HEK293 (cell line): ENCODE results near the gene BTBD19.

ENCODE experiments used
- CTCF ChIA-PET: fragments of 350-600 bp; formaldehyde crosslinking; extraction: SDS; loops from one replicate; lab custom pipeline; 2021; ENCODE audit warnings: antibody characterized with exemption; lab: Yijun Ruan, JAX
- POLR2A ChIA-PET: fragments of 300-600 bp; formaldehyde crosslinking; extraction: SDS; loops from one replicate; lab custom pipeline; 2020; ENCODE audit warnings: antibody characterized with exemption, inconsistent platforms; lab: Yijun Ruan, JAX
- H3K27ac ChIP-seq: fragments of 200-500 bp; sonication (Bioruptor generic); 2 replicates; pipeline ENCODE4 v1.5.1; 2014; ENCODE audit warnings: low read depth, low read length, control low read depth, inconsistent platforms; ENCODE audit errors: extremely low read depth
- H3K36me3 ChIP-seq, 2 experiments: fragments of 200-500 bp in 1 of 2; sonication (Bioruptor generic) in 1 of 2; 1 replicate in 1 of 2; 2 replicates in 1 of 2; pipeline ENCODE4 v1.5.1; 2014 to 2017; ENCODE audit warnings: inconsistent platforms in 2 of 2, low read length in 2 of 2; ENCODE audit not compliant: control insufficient read depth in 2 of 2, insufficient read depth in 1 of 2
- H3K4me1 ChIP-seq: fragments of 200-500 bp; sonication (Bioruptor generic); 2 replicates; pipeline ENCODE4 v1.5.1; 2014; ENCODE audit warnings: mild to moderate bottlenecking, low read length, inconsistent platforms; ENCODE audit not compliant: control insufficient read depth, insufficient read depth
- H3K4me3 ChIP-seq: 2 replicates; pipeline ENCODE4 v1.5.1; 2011; ENCODE audit warnings: low read depth, mild to moderate bottlenecking, control low read depth, low read length, moderate library complexity
- H3K9me3 ChIP-seq: fragments of 200-500 bp; sonication (Bioruptor generic); 2 replicates; pipeline ENCODE4 v1.5.1; 2014; ENCODE audit warnings: low read depth, low read length, inconsistent platforms; ENCODE audit not compliant: control insufficient read depth, insufficient read depth
- BCL11B ChIP-seq: fragments of 450-650 bp; formaldehyde crosslinking; IDR thresholded peaks from 2 replicates; pipeline ENCODE4 v1.5.1; 2016; ENCODE audit warnings: low read depth, missing biosample characterization, missing genetic modification characterization
- FEZF1 ChIP-seq: fragments of 450-650 bp; formaldehyde crosslinking; IDR thresholded peaks from 2 replicates; pipeline ENCODE4 v1.5.1; 2016; ENCODE audit warnings: missing biosample characterization, missing genetic modification characterization
- HIC1 ChIP-seq: fragments of 450-650 bp; formaldehyde crosslinking; IDR thresholded peaks from 2 replicates; pipeline ENCODE4 v1.5.1; 2016; ENCODE audit warnings: missing biosample characterization, missing genetic modification characterization
- IKZF3 ChIP-seq: fragments of 450-650 bp; IDR thresholded peaks from 2 replicates; pipeline ENCODE4 v1.5.0; 2018; ENCODE audit warnings: missing biosample characterization, mild to moderate bottlenecking, missing genetic modification characterization, moderate library complexity
- TSHZ1 ChIP-seq: fragments of 450-650 bp; formaldehyde crosslinking; IDR thresholded peaks from 2 replicates; pipeline ENCODE4 v1.5.1; 2016; ENCODE audit warnings: missing biosample characterization, missing genetic modification characterization, borderline replicate concordance
- ZFP41 ChIP-seq: fragments of 450-650 bp; formaldehyde crosslinking; IDR thresholded peaks from 2 replicates; pipeline ENCODE4 v1.5.1; 2016; ENCODE audit warnings: missing biosample characterization, missing genetic modification characterization, borderline replicate concordance
- ZNF23 ChIP-seq: fragments of 450-650 bp; formaldehyde crosslinking; IDR thresholded peaks from 2 replicates; pipeline ENCODE4 v1.5.1; 2016; ENCODE audit warnings: missing biosample characterization, missing genetic modification characterization, borderline replicate concordance
- ZNF292 ChIP-seq: fragments of 450-650 bp; formaldehyde crosslinking; IDR thresholded peaks from 2 replicates; pipeline ENCODE4 v1.5.1; 2016; ENCODE audit warnings: low read depth, missing biosample characterization, missing genetic modification characterization, borderline replicate concordance
- ZNF426 ChIP-seq: fragments of 450-650 bp; formaldehyde crosslinking; IDR thresholded peaks from 2 replicates; pipeline ENCODE4 v1.5.1; 2017; ENCODE audit warnings: missing biosample characterization, missing genetic modification characterization, mild to moderate bottlenecking, inconsistent platforms, moderate library complexity
- ZNF544 ChIP-seq: fragments of 450-650 bp; formaldehyde crosslinking; IDR thresholded peaks from 2 replicates; pipeline ENCODE4 v1.5.0; 2017; ENCODE audit warnings: missing biosample characterization, missing genetic modification characterization
- ZNF561 ChIP-seq: fragments of 450-650 bp; IDR thresholded peaks from 2 replicates; pipeline ENCODE4 v1.5.1; 2018; ENCODE audit warnings: missing biosample characterization, missing genetic modification characterization, borderline replicate concordance
- ZNF645 ChIP-seq: fragments of 450-650 bp; formaldehyde crosslinking; IDR thresholded peaks from 2 replicates; pipeline ENCODE4; 2016; ENCODE audit warnings: missing biosample characterization, missing genetic modification characterization

The BTBD19 gene

GRCh38 chr1:44777547-44777946, 30.8 kb upstream of the BTBD19 start:
- no peak for TF ChIP-seq TSHZ1
- no peak for TF ChIP-seq ZNF544
- TF ChIP-seq ZNF645 = no peak
- TF ChIP-seq HIC1 (tag by site-specific recombination) = no peak

GRCh38 chr1:44777969-44778635, 30.2 kb upstream of the BTBD19 start:
- H3K4me3 ChIP-seq = no peak overlapping the region

More at GRCh38 chr1:44777547-44777946, 30.8 kb upstream of the BTBD19 start:
- Histone ChIP-seq H3K4me3 (no peak overlapping the region; the same call in 1 of the 2 replicates), H3K9me3 (no peaks in the 10 kb centered on the region), H3K4me1 (no peaks in the 10 kb centered on the region), H3K27ac (peak overlapping the region; percentile 99; the same call in 1 of the 2 replicates), H3K36me3 (peaks cover 36 to 66% of the 10 kb centered on the region in 2 experiments; a peak in 2 of 3 replicates)
- POLR2A ChIA-PET = interaction anchor here (0.6 to 1.0 kb wide), 6 partner anchors 15 to 234 kb away, joined by 3 to 5 read pairs (median 3); partner anchors contain the start of gene UROD
- CTCF ChIA-PET = interaction anchor here (1.0 to 1.3 kb wide), 2 partner anchors 9 to 46 kb away, joined by 5 to 6 read pairs; partner anchors contain the start of gene RNU5D-1

GRCh38 chr1:44778705-44779576, 29.4 kb upstream of the BTBD19 start:
- TF ChIP-seq BCL11B (tag by site-specific recombination) = no peak
- Histone ChIP-seq H3K9me3 (no peaks in the 10 kb centered on the region), H3K27ac (no peak overlapping the region), H3K4me1 (no peaks in the 10 kb centered on the region), H3K4me3 (no peak overlapping the region), H3K36me3 (peaks cover 36 to 66% of the 10 kb centered on the region in 2 experiments; a peak in 2 of 3 replicates)
- POLR2A ChIA-PET = interaction anchor here (1.0 to 2.3 kb wide), 3 partner anchors 14 to 233 kb away, joined by 3 to 13 read pairs (median 4); partner anchors contain the start of gene UROD
- CTCF ChIA-PET = interaction anchor here (1.0 kb wide), 1 partner anchor 14 kb away, joined by 4 read pairs; no protein-coding TSS in a partner anchor

More at GRCh38 chr1:44777969-44778635, 30.2 kb upstream of the BTBD19 start:
- Histone ChIP-seq H3K4me1 (no peaks in the 10 kb centered on the region), H3K9me3 (no peaks in the 10 kb centered on the region), H3K27ac (peak overlapping the region; percentile 99; the same call in 1 of the 2 replicates), H3K36me3 (peaks cover 36 to 66% of the 10 kb centered on the region in 2 experiments; a peak in 2 of 3 replicates)
- TF ChIP-seq ZNF561 = no peak
- no peak for TF ChIP-seq ZNF426
- no peak for TF ChIP-seq ZNF292 (tag by site-specific recombination)
- TF ChIP-seq ZNF23 (tag by site-specific recombination) = no peak
- no peak for TF ChIP-seq FEZF1 (tag by site-specific recombination)
- TF ChIP-seq ZFP41 (tag by site-specific recombination) = no peak
- TF ChIP-seq IKZF3 (tag by site-specific recombination) = no peak
- POLR2A ChIA-PET = interaction anchor here (0.7 to 1.0 kb wide), 5 partner anchors 15 to 234 kb away, joined by 3 to 4 read pairs (median 3); partner anchors contain the start of gene UROD
- CTCF ChIA-PET = interaction anchor here (1.0 to 1.3 kb wide), 2 partner anchors 9 to 47 kb away, joined by 5 to 6 read pairs; partner anchors contain the start of gene RNU5D-1
